ENCODE data around the gene WHRN.

WHRN gene

DNA sequence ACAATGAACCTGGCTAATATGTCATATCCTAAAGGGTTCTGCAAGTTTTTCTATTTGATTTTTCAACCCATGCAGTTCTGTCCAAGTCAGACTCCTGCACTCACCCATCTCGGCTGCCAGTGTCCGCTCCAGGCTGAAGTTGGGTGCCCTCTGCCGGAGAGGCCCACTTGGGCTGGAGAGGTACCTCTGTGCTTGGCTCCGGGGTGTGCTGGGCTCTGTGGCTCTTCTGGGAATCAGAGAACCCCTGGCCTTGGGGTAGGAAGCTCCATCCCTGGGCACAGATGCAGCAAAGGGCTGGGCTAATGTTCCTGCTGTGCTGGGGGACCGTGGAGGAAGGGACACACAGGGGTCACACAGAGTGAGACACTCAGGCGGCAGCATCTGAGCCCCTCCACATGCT lies 149.5 kb downstream of the WHRN start:
- TF ChIP-seq, protein P1, sequence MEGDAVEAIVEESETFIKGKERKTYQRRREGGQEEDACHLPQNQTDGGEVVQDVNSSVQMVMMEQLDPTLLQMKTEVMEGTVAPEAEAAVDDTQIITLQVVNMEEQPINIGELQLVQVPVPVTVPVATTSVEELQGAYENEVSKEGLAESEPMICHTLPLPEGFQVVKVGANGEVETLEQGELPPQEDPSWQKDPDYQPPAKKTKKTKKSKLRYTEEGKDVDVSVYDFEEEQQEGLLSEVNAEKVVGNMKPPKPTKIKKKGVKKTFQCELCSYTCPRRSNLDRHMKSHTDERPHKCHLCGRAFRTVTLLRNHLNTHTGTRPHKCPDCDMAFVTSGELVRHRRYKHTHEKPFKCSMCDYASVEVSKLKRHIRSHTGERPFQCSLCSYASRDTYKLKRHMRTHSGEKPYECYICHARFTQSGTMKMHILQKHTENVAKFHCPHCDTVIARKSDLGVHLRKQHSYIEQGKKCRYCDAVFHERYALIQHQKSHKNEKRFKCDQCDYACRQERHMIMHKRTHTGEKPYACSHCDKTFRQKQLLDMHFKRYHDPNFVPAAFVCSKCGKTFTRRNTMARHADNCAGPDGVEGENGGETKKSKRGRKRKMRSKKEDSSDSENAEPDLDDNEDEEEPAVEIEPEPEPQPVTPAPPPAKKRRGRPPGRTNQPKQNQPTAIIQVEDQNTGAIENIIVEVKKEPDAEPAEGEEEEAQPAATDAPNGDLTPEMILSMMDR (IDR thresholded peaks at IDR 0.05; ENCODE audit: low read depth, low read length): no peak
- DNase-seq (ENCODE audit: extremely low read depth, low read depth): no peak

All from AG09319 (cell line).